ENCODE data around the gene SPC24. TPM values are rescaled to one million over a fixed set of nuclear protein-coding genes. Genes with fewer than 3 reads are reported as not detected.
A peak's percentile ranks its signal among the peaks of the same experiment; 100 is the strongest.
"Not testable (repeated sequence)": the region's sequence is repeated elsewhere in the genome, so short reads cannot be mapped to it uniquely, and the experiment has no call there.

Gene SPC24
- total RNA-seq, 2 experiments from 2014 or later: 64.1 to 70.3 TPM

DNA sequence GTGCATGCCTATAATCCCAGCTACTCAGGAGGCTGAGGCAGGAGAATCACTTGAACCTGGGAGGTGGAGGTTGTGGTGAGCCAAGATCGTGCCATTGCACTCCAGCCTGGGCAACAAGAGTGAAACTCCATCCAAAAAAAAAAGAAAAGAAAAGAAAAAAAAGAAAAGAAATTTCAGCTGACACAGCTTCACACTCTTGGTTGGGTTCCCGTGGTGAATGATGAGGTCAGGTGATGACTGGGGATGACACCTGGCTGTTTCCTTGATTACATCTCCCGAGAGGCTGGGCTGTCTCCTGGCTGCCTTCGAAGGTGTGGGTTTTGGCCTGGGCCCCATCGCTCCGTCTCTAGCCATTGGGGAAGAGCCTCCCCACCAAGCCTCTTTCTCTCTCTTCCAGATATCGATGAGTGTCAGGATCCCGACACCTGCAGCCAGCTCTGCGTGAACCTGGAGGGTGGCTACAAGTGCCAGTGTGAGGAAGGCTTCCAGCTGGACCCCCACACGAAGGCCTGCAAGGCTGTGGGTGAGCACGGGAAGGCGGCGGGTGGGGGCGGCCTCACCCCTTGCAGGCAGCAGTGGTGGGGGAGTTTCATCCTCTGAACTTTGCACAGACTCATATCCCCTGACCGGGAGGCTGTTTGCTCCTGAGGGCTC, 44.3 kb downstream of the SPC24 start:
- Mint-ChIP-seq H3K27ac (no peak overlapping the region), H3K36me3 (peaks cover 53% of the 10 kb centered on the region), H3K4me3 (no peak overlapping the region), H3K27me3 (no peaks in the 10 kb centered on the region), H3K4me1 (ENCODE audit: low read depth) (no peaks in the 10 kb centered on the region), H3K9me3 (no peaks in the 10 kb centered on the region)
- CTCF ChIA-PET: interaction anchor here (0.7 to 2.4 kb wide), 3 partner anchors 15 to 75 kb away, joined by 3 to 12 read pairs (median 4); no protein-coding TSS in a partner anchor
- no peak for DNase-seq
- POLR2A ChIA-PET: no interaction called here
- intact Hi-C loops (cut with micrococcal nuclease): no loop called here

DNA sequence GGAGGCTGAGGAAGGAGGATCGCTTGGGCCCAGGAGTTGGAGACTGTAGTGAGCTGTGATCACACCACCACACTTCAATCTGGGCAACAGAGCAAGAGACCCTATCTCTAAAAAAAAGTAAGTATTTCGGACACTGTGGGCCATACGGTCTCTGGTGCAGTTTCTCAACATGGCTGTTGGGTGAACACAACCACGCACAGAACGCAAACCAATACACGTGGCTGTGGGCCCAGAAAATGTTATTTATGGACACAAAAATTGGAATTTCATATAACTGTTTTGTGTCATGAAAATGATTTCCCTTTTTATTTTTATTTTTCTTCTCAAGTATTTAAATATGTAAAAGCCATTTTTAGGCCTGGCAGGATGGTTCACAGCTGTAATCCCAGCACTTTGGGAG, 46.8 kb downstream of the SPC24 start:
- peaks cover 50% of the 10 kb centered on the region for H3K36me3 Mint-ChIP-seq
- DNase-seq: no peak
- ChIA-PET POLR2A (no interaction called here), CTCF (no interaction called here)
- no peak overlapping the region for H3K4me3 Mint-ChIP-seq
- H3K4me1 Mint-ChIP-seq (ENCODE audit: low read depth): no peaks in the 10 kb centered on the region
- H3K9me3 Mint-ChIP-seq: no peaks in the 10 kb centered on the region
- H3K27ac Mint-ChIP-seq: no peak overlapping the region
- intact Hi-C loops (cut with micrococcal nuclease): no loop called here
- no peaks in the 10 kb centered on the region for H3K27me3 Mint-ChIP-seq

DNA sequence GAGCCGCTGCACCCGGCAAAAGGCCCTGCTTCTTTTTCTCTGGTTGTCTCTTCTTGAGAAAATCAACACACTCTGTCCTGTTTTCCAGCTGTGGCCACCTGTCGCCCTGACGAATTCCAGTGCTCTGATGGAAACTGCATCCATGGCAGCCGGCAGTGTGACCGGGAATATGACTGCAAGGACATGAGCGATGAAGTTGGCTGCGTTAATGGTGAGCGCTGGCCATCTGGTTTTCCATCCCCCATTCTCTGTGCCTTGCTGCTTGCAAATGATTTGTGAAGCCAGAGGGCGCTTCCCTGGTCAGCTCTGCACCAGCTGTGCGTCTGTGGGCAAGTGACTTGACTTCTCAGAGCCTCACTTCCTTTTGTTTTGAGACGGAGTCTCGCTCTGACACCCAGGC, 49.1 kb downstream of the SPC24 start:
- DNase-seq: no peak
- Mint-ChIP-seq H3K4me3 (no peak overlapping the region), H3K27ac (no peak overlapping the region), H3K9me3 (no peaks in the 10 kb centered on the region), H3K36me3 (peaks cover 52% of the 10 kb centered on the region), H3K4me1 (ENCODE audit: low read depth) (no peaks in the 10 kb centered on the region), H3K27me3 (no peaks in the 10 kb centered on the region)
- CTCF ChIA-PET: no interaction called here
- intact Hi-C loops (cut with micrococcal nuclease): no loop called here
- POLR2A ChIA-PET: no interaction called here

DNA sequence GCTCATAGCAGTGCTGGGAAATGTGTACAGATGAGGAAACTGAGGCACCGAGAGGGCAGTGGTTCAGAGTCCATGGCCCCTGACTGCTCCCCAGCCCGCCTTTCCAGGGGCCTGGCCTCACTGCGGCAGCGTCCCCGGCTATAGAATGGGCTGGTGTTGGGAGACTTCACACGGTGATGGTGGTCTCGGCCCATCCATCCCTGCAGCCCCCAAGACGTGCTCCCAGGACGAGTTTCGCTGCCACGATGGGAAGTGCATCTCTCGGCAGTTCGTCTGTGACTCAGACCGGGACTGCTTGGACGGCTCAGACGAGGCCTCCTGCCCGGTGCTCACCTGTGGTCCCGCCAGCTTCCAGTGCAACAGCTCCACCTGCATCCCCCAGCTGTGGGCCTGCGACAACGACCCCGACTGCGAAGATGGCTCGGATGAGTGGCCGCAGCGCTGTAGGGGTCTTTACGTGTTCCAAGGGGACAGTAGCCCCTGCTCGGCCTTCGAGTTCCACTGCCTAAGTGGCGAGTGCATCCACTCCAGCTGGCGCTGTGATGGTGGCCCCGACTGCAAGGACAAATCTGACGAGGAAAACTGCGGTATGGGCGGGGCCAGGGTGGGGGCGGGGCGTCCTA, 50.5 kb downstream of the SPC24 start:
- no peak overlapping the region for H3K27ac Mint-ChIP-seq
- POLR2A ChIA-PET: no interaction called here
- intact Hi-C loops (cut with micrococcal nuclease): no loop called here
- H3K36me3 Mint-ChIP-seq: peaks cover 52% of the 10 kb centered on the region
- CTCF ChIA-PET: no interaction called here
- no peaks in the 10 kb centered on the region for H3K27me3 Mint-ChIP-seq
- peaks cover 3% of the 10 kb centered on the region for H3K4me1 Mint-ChIP-seq (ENCODE audit: low read depth)
- DNase-seq: no peak
- no peaks in the 10 kb centered on the region for H3K9me3 Mint-ChIP-seq
- no peak overlapping the region for H3K4me3 Mint-ChIP-seq

DNA sequence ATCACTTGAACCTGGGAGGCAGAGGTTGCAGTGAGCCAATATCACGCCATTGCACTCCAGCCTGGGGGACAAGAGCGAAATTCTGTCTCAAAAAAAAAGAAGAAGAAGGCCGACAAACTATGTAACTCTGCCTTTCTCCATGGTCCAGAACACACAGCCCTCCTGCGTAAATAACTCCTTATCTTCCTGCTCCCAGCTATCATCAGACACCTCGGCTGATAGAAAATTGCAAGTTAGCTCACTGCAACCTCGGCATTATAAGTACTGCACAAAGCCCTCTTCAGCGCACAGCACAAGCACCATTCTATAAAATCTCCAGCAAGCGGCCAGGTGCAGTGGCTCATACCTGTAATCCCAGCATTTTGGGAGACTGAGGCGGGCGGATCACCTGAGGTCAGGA, 51.9 kb downstream of the SPC24 start:
- peaks cover 58% of the 10 kb centered on the region for H3K36me3 Mint-ChIP-seq
- intact Hi-C loops (cut with micrococcal nuclease); CTCF ChIA-PET; H3K27ac Mint-ChIP-seq; DNase-seq; H3K9me3 Mint-ChIP-seq; H3K27me3 Mint-ChIP-seq; H3K4me3 Mint-ChIP-seq; H3K4me1 Mint-ChIP-seq (ENCODE audit: low read depth): not testable (repeated sequence)
- POLR2A ChIA-PET: interaction anchor here (1.1 kb wide), 1 partner anchor 14 kb away, joined by 4 read pairs; the partner anchor contains the start of gene LDLR

DNA sequence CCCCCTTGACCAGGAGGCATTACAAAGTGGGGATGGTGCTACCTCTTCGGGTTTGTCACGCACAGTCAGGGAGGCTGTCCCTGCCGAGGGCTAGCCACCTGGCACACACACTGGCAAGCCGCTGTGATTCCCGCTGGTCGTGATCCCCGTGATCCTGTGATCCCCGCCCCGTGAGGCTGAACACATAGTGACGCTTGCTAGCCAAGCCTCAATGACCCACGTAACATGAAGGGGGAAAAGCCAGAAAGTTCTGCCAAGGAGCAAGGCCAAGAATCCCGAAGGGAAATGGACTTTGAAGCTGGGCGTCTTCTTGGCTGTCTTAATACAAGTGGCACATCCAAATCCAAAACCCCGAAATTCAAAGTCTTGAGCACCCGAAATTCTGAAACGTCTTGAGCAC, 52.6 kb downstream of the SPC24 start:
- no peak for DNase-seq
- peaks cover 53% of the 10 kb centered on the region for H3K36me3 Mint-ChIP-seq
- peaks cover 9% of the 10 kb centered on the region for H3K4me1 Mint-ChIP-seq (ENCODE audit: low read depth)
- CTCF ChIA-PET: interaction anchor here (0.9 to 1.1 kb wide), 2 partner anchors 22 to 23 kb away, joined by 3 to 4 read pairs; no protein-coding TSS in a partner anchor
- intact Hi-C loops (cut with micrococcal nuclease): no loop called here
- H3K27me3 Mint-ChIP-seq: no peaks in the 10 kb centered on the region
- POLR2A ChIA-PET: no interaction called here
- no peak overlapping the region for H3K4me3 Mint-ChIP-seq
- H3K27ac Mint-ChIP-seq: no peak overlapping the region
- H3K9me3 Mint-ChIP-seq: no peaks in the 10 kb centered on the region

DNA sequence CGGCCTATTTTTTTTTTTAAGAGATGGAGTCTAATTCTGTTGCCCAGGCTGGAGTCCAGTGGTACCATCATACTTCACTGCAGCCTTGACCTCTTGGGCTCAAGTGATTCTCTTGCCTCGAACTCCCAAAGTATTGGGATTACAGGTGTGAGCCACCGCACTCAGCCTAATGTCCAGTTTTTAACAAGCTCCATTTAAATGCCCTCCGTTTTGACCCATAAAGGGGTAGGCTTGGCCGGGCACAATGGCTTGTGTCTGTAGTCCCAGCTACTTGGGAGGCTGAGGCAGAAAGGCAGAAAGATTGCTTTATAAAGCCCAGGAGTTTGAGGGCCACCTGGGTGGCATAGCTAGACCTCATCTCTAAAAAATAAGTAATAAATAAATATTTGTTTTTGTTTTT, 54.5 kb downstream of the SPC24 start:
- Mint-ChIP-seq H3K36me3 (peaks cover 58% of the 10 kb centered on the region), H3K4me1 (ENCODE audit: low read depth) (peaks cover 22% of the 10 kb centered on the region), H3K27ac (no peak overlapping the region), H3K27me3 (no peaks in the 10 kb centered on the region), H3K9me3 (peaks cover 2% of the 10 kb centered on the region), H3K4me3 (no peak overlapping the region)
- no peak for DNase-seq
- intact Hi-C loops (cut with micrococcal nuclease): no loop called here
- POLR2A ChIA-PET: no interaction called here
- CTCF ChIA-PET: interaction anchor here (1.7 kb wide), 1 partner anchor 25 kb away, joined by 13 read pairs; no protein-coding TSS in a partner anchor

DNA sequence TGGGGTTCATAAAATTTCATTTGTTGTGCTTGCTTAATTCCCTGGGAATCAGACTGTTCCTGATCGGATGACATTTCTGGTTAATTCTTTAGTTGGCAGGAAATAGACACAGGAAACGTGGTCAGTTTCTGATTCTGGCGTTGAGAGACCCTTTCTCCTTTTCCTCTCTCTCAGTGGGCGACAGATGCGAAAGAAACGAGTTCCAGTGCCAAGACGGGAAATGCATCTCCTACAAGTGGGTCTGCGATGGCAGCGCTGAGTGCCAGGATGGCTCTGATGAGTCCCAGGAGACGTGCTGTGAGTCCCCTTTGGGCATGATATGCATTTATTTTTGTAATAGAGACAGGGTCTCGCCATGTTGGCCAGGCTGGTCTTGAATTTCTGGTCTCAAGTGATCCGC, 55.5 kb downstream of the SPC24 start:
- H3K27ac Mint-ChIP-seq: no peak overlapping the region
- POLR2A ChIA-PET: interaction anchor here (0.6 to 1.4 kb wide), 2 partner anchors 11 to 137 kb away, joined by 3 read pairs; partner anchors contain the start of gene LDLR
- CTCF ChIA-PET: interaction anchor here (1.7 kb wide), 1 partner anchor 26 kb away, joined by 13 read pairs; no protein-coding TSS in a partner anchor
- peaks cover 2% of the 10 kb centered on the region for H3K9me3 Mint-ChIP-seq
- H3K4me3 Mint-ChIP-seq: no peak overlapping the region
- no peaks in the 10 kb centered on the region for H3K27me3 Mint-ChIP-seq
- no peak for DNase-seq
- H3K36me3 Mint-ChIP-seq: peaks cover 60% of the 10 kb centered on the region
- H3K4me1 Mint-ChIP-seq (ENCODE audit: low read depth): peaks cover 30% of the 10 kb centered on the region
- intact Hi-C loops (cut with micrococcal nuclease): no loop called here

DNA sequence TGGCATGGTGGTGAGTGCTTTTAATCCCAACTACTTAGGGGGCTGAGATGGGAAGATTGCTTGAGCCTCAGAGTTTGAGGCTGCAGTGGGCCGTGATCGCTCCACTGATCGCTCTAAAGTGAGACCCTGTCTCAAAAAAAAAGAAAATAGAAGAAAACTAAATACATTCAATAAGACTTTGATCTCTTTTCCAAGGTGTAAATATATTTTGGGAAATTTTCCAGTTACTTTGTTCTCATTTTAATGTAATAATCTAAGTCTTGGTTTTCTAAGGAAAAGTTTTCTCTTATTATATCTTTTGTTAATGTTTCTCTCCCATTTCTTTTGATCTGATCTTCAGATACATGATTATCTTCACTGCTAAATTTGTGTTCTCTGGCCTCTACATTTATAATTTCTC, 56.7 kb downstream of the SPC24 start:
- Mint-ChIP-seq H3K9me3 (peaks cover 2% of the 10 kb centered on the region), H3K27ac (no peak overlapping the region), H3K27me3 (no peaks in the 10 kb centered on the region), H3K4me1 (ENCODE audit: low read depth) (peaks cover 40% of the 10 kb centered on the region), H3K4me3 (no peak overlapping the region), H3K36me3 (peaks cover 63% of the 10 kb centered on the region)
- ChIA-PET CTCF (no interaction called here), POLR2A (interaction anchor here (1.4 kb wide), 1 partner anchor 10 kb away, joined by 3 read pairs; the partner anchor contains the start of gene LDLR)
- no peak for DNase-seq
- intact Hi-C loops (cut with micrococcal nuclease): loop anchor here (10.0 kb wide), 1 partner anchor 304 kb away; no protein-coding TSS in a partner anchor

DNA sequence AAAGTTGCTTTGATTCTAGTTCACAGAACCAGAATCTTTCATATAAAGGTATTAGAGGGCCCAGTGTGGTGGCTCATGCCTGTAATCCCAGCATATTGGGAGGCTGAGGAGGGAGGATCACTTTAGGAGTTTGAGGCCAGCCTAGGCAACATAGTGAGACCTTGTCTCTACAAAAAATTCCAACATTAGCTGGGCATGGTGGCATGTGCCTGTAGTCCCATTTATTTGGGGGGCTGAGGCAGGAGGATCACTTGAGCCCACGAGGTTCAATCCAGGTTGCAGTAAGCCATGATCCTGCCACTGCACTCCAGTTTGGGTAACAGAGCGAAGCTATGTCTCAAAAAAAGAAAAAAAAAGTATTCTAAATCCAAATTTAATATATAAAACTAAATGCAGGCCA, 57.3 kb downstream of the SPC24 start:
- H3K4me3 Mint-ChIP-seq: no peak overlapping the region
- H3K9me3 Mint-ChIP-seq: peaks cover 2% of the 10 kb centered on the region
- peaks cover 45% of the 10 kb centered on the region for H3K4me1 Mint-ChIP-seq (ENCODE audit: low read depth)
- peaks cover 65% of the 10 kb centered on the region for H3K36me3 Mint-ChIP-seq
- POLR2A ChIA-PET: no interaction called here
- H3K27me3 Mint-ChIP-seq: no peaks in the 10 kb centered on the region
- DNase-seq: no peak
- no peak overlapping the region for H3K27ac Mint-ChIP-seq
- intact Hi-C loops (cut with micrococcal nuclease): loop anchor here (10.0 kb wide), 1 partner anchor 304 kb away; no protein-coding TSS in a partner anchor
- CTCF ChIA-PET: no interaction called here

DNA sequence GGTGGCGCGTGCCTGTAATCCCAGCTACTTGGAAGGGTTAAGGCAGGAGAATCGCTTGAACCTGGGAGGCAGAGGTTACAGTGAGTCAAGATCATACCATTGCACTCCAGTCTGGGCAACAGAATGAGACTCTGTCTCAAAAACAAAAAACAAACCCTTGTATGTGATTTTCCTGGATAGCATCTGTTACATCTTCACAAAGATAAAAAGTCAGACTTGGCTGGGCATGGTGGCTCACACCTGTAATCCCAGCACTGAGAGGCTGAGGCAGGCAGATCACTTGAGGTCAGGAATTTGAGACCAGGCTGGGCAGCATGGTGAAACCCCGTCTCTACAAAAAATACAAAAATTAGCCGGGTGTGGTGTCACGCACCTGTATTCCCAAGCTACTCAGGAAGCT, 58.2 kb downstream of the SPC24 start:
- intact Hi-C loops (cut with micrococcal nuclease): loop anchor here (10.0 kb wide), 1 partner anchor 303 kb away; no protein-coding TSS in a partner anchor
- H3K9me3 Mint-ChIP-seq, H3K27me3 Mint-ChIP-seq, POLR2A ChIA-PET, H3K27ac Mint-ChIP-seq, H3K4me3 Mint-ChIP-seq, DNase-seq: not testable (repeated sequence)
- CTCF ChIA-PET: interaction anchor here (1.8 to 2.7 kb wide), 3 partner anchors 28 to 161 kb away, joined by 7 to 10 read pairs (median 9); no protein-coding TSS in a partner anchor
- Mint-ChIP-seq H3K36me3 (peaks cover 65% of the 10 kb centered on the region), H3K4me1 (ENCODE audit: low read depth) (peaks cover 54% of the 10 kb centered on the region)

DNA sequence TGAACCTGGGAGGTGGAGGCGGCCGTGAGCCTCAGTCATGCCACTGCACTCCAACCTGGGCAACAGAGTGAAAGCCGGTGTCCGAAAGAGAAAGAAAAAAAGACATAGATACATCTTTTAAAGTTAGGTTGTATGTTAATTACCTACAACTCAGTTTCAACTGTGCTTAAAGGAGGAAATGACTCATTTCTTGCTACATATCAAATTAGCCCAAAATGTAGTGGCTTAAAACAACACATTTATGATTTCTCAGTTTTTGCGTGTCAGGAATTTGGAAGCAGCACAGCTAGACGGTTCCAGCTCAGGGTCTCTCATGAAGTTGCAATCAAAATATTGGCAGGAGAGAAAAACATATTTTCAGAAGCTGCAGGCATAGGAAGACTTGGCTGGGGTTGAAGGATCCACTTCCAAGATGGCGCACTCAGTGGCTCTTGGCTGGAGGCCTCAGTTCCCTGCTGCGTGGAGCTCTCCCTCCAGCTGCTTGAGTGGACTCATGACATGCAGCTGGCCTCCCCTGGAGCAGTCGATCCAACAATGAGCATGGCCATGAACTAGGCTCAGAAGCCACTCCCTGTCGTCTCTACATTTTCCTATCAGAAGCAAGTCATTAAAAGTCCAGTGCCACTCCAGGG, 59.3 kb downstream of the SPC24 start:
- CTCF ChIA-PET: interaction anchor here (1.8 to 2.7 kb wide), 3 partner anchors 29 to 160 kb away, joined by 7 to 10 read pairs (median 9); no protein-coding TSS in a partner anchor
- Mint-ChIP-seq H3K4me3 (peak overlapping the region; percentile 50), H3K4me1 (ENCODE audit: low read depth) (peaks cover 58% of the 10 kb centered on the region), H3K27me3 (no peaks in the 10 kb centered on the region), H3K27ac (peak overlapping the region; percentile 86), H3K36me3 (peaks cover 67% of the 10 kb centered on the region), H3K9me3 (peaks cover 2% of the 10 kb centered on the region)
- intact Hi-C loops (cut with micrococcal nuclease): loop anchor here (1.0 to 10.0 kb wide), 2 partner anchors 60 to 302 kb away; no protein-coding TSS in a partner anchor
- POLR2A ChIA-PET: interaction anchor here (0.9 to 1.4 kb wide), 4 partner anchors 30 to 136 kb away, joined by 3 read pairs; no protein-coding TSS in a partner anchor
- peak; percentile 70 for DNase-seq

Data from activated CD4-positive, alpha-beta memory T cell treated with anti-CD3 and anti-CD28 coated beads for 36 hours (primary cell).